ENCODE data around the gene TMEM187.

Gene TMEM187

DNA sequence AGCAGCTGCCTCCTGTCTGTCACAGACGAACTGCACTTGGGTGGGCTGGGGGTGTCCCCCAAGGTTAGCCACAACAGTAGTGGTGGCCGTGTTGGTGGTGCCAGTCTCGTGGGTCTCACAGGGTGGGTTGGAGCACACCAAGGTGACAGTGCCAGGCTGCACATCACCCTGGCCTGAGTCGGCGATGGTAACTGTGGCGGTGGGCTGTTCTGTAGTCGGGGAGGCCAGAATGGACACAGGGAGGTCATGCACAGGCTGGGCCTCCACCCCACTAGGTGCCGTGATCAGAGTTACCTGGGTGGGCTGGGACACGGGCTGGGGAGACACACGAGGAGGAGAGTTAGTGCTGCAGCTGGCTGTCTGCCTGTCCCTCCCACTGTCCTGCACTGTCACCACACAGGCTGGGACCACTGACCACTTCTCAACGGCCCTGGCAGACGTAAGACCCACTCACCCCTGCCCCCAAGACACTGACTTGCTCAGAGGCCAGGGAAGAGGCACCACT, 17.3 kb upstream of the TMEM187 start:
- DNase-seq, result no peak

DNA sequence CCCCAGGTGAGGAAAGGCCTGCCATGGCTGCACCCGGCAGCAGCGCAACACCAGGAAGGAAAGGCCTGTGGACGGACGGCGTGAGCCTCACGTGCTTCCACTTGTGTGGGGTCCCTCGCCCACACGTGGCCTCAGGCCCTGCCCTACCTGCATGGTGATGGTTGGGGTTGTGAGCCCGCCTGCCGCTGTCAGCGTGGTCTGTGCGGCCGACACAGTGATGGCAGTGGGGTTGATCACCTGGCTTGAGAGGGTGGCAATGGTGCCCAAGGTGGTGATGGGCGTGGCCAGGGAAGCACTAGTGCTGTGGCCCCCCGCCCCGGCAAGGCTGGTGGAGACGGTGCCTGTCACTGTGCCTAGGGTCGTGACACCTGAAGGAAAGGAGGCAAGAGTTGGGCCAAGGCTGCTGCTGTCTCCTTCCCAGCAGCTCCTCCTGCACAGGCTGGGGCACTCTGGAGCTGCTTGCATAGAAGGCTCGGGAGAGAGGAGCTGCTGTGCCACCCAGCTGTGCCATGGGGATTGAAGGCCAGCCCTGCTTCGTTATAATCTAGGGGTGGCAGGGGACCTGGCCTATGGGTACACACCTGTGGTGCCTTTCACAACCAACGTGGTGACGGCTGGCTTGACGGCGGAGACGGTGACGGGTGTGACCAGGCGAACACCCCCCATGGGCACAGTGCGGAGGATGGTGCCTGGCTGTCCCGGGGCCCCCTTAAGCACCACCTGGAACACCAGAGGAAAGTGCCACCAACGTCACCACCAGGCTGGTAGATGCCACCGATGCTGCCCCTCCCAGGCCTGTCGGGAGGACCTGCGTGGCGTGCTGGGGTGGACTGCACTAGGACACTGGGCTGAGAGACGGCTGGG, 16.3 kb upstream of the TMEM187 start:
- no peak for DNase-seq

- no peak for DNase-seq
Observed at GRCh38 chrX:153957224-153957623, 15.3 kb upstream of the TMEM187 start.

- no peak for DNase-seq
Observed at GRCh38 chrX:153958605-153959004, 13.9 kb upstream of the TMEM187 start.

GRCh38 chrX:153959649-153960048, 12.9 kb upstream of the TMEM187 start:
- DNase-seq, result no peak

DNA sequence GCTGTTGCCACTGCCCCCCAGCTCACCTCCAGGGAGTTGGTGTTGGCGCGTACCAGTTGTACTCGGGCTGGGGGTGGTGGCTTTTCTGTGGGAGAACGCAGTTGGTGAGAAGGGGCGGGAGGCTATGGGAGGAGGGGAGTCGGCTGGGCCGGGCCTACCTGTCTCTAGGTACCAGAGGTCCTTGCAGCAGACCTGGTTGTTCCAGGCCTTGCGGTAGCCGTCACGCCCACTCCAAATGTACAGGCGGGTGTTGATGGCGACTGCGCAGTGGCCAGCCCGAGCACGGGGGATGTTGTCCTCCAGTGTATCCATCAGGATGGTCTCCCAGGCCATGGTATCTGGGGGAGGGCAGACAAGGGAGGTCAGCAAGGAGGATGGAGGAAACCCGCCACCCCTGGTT, 12.5 kb upstream of the TMEM187 start:
- no peak for DNase-seq

DNA sequence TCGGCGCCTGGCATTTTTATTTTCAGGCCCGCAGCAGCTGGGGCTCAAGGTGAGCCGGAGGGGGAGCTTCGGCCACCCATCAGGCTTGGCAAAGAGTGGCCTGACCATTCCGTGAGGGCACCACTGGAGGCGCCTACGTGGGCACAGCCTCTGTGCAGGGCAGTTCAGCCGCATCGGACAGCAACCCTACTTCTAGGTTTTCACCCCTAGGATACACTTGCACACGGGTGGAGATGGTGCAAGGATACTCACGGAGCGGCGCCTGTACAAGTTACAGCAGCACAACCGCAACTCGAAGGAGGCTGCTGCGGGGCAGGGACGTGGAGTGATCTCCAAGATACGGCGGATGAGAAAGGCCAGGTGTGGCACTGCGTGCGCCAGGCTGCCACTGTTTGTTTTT, 11.8 kb upstream of the TMEM187 start:
- no peak for DNase-seq

DNA sequence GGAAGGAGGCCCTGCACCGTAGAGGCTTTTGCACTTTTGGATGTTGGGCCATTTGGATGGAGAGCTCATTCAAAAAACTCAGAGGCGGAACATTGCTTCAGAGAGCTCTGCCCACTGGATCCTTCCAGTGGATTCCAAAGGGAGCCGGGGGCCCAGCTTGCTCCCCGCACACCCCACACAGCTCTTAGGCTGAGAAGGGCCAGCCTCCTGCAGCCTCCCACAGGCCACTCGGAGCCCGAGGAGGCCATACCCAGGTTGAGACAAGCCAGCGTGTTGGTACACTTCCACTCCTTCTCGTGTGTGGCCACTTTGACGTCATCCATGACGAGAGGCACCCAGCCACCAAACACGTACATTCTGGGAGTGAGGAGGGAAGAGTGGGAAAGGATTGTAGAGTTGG, 11.3 kb upstream of the TMEM187 start:
- no peak for DNase-seq

- no peak for DNase-seq
Observed at GRCh38 chrX:153963546-153963945, 9.0 kb upstream of the TMEM187 start.

GRCh38 chrX:153964105-153964504, 8.4 kb upstream of the TMEM187 start:
- DNase-seq, result no peak

GRCh38 chrX:153965406-153965805, 7.1 kb upstream of the TMEM187 start:
- no peak for DNase-seq

GRCh38 chrX:153966283-153966688, 6.3 kb upstream of the TMEM187 start:
- no peak for DNase-seq

GRCh38 chrX:153966841-153967535, 5.6 kb upstream of the TMEM187 start:
- peak; percentile 51 to 69 for DNase-seq

- DNase-seq, result peak in 1 of 2 experiments; percentile 43
Observed at GRCh38 chrX:153967536-153968224, 4.9 kb upstream of the TMEM187 start.

GRCh38 chrX:153968255-153968654, 4.3 kb upstream of the TMEM187 start:
- no peak for DNase-seq

DNA sequence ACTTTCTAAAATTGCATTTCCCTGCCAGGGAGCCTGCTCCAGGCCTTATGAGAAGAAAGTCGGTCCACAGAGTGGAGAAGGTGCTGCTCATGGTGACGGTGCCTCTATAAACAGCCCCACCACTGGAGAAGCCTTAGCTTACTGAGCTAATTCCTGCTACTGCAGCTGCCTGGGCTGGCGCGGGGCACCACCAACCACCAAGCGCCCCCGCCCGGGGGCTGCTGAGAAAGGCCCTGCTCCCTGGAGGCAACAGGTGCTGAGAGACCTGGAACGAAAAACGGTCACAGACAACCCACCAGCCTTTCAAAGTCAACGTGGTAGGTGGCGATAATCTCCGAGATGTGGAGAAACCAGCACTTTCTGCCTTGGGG, 3.8 kb upstream of the TMEM187 start:
- DNase-seq, result no peak

DNA sequence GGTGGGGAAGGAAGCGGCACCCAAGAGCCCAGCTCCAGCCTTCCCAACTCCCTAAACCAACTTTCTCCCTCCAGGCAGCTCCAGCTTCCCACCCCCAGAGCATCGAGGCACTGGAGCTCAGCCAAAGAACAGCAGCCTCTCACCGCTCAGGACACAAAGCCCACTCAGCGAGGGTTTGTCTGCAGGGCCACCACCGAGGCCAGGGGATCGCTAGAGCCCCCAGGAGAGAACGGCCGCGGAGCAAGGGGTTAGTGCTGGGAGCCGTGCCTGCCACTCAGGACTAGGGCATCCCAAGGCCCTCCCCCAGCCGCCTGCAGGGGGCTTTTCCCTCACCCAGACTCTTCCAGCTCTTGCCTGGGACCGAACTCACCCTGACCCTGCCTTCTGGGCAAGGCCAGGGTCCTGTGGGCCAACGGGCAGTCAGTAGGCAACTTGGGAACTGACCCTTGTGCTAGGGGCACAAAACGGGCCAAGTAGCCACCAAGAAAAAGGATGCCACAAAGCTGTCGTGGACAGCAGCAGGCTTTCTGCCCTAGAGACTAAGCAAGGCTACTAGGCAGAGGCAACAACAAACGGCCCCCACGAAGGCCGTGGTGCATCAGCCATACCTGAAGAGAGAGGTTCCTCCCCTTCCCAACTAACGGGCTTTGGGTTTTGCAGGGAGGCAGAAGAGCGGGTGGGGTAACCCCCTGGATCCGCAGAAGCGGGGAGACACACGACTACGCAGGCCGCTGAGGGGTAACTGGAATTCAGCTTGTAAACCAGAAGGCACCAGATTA, 3.2 kb upstream of the TMEM187 start:
- DNase-seq, result no peak

- DNase-seq, result peak in 1 of 2 experiments; percentile 51
Observed at GRCh38 chrX:153969904-153970356, 2.6 kb upstream of the TMEM187 start.

DNA sequence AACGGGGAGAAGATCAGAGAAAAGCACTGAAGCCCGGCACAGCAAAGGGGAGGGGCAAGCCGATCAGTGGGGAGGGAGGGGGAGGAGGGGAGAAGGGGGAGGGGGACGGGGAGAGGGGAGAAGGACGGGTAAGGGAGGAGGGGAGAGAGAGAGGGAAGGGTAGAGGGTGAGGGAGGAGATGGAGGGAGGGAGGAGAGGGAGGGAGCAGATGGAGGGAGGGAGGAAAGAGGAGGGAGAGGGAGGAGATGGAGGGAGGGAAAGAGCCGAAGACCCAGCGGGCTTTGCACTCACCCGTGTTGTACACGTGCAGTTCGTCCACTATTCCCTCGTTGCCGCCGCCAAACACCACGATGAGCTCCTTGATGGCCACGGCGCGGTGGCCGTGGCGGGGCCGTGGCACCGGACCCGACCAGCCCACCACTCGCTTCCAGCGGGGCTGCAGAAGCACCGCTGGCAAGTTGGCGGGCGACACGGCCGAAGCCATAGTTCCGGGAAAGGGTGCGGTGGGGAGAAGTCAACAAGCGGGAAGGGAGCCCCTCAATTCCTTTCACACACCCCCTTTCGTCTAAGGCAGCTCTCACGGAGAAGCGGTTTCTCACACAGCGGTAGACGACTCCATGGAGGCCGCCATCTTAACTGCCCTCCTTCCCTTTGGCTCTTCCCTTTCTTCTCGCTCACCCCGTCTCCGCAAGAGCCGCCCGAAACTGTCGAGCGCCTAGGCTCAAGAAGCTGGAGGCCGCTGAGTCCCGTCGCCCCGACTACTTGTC, 2.0 kb upstream of the TMEM187 start:
- DNase-seq, result peak; percentile 47 to 53

DNA sequence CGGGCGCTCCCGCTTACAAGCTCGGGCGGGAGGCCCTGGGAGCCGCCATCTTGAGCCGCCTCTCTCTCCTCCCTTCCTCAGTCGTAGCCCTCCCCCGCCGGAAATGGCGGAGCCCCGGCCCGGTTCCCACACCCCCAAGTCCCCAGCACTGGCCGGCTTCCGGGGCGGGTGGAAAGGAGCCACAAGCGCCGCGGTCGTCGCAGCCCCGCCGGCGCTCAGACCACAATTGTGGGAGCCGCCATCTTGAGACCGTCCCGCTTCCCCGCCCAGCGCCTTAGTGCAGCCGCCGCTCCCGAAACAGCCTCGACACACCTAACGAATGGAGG, 1.5 kb upstream of the TMEM187 start:
- peak; percentile 91 to 94 for DNase-seq

DNA sequence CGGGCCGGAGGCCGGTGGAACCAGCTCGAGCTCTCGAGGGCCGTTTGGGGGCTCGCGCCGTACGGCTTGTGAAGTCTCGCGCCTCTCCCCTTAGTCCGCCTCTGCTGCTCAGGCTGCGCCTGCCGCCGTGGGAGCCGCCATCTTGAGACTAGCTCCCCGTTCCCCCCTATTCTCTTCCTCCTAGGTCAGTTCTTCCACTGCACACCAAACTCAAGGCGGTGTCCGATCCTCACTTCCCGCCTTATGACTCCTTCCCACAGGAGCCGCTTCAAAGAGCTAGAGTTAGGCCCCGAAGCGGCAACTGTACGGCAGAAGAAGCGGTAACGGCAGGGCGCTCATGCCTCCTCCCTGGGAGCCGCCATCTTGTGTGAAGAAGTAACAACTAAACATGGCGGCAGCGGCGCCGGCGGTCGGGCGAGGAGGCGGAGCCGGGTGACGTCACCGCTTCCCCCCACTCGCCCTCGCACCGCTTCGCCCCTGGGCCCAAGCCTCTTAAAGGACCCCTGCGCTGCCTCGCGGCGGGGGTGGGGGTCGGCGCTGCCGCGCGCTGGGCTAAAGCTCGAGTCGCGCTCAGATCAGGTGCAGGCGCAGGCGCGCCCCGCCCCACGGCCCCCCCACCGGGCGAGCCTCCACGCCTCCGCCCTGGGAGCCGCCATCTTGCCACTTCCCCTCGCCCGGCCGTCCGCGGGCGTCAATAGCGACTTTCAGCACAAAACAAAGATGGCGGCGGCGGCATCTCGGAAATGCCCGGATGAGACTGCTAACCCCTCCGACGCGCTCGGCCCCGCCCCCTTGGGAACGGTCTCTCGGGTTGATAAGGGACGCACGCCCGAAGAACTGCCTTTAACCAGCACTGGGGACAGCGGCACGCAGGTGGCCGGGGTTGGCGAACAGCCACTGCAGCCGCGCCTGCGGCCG, 845 bp upstream of the TMEM187 start, which contains the start of gene HCFC1:
TSS of gene HCFC1 (minus strand) at position 369 of the 918 bp plus-strand sequence. CDS start 978 bp downstream, outside the sequence.
- peak; percentile 95 to 96 for DNase-seq
